SK-N-SH treated with all-trans-retinoic acid at 6 μM for 48 hours (cell line): Measurements from ENCODE around the gene DIP2B.

ENCODE experiments used
- GLIS3 ChIP-seq: fragments of 250-450 bp; sonication (Bioruptor Pico); IDR thresholded peaks from 2 replicates; pipeline ENCODE4 v1.5.0; 2020; ENCODE audit warnings: mild to moderate bottlenecking, moderate library complexity
- PPARA ChIP-seq: fragments of 250-450 bp; sonication (Bioruptor Pico); IDR thresholded peaks from 2 replicates; pipeline ENCODE4 v1.5.0; 2020; ENCODE audit warnings: mild to moderate bottlenecking, borderline replicate concordance
- RARB ChIP-seq: fragments of 250-450 bp; sonication (Bioruptor Pico); IDR thresholded peaks from 2 replicates; pipeline ENCODE4 v1.8.0; 2021; ENCODE audit warnings: mild to moderate bottlenecking, moderate library complexity
- ZFP30 ChIP-seq: fragments of 450-650 bp; formaldehyde crosslinking; IDR thresholded peaks from 2 replicates; pipeline ENCODE4 v1.5.0; 2022; ENCODE audit warnings: mild to moderate bottlenecking, moderate library complexity
- ZNF8 ChIP-seq: fragments of 450-650 bp; formaldehyde crosslinking; IDR thresholded peaks from 2 replicates; pipeline ENCODE4 v1.5.0; 2020; ENCODE audit warnings: mild to moderate bottlenecking, moderate library complexity
- TF ChIP-seq, protein P1 (sequence below): fragments of 250-450 bp; sonication (Bioruptor Pico); IDR thresholded peaks from 2 replicates; pipeline ENCODE4 v1.5.1; 2020; ENCODE audit warnings: low read depth, mild to moderate bottlenecking, moderate library complexity
- TF ChIP-seq, protein P2 (sequence below): fragments of 250-450 bp; sonication (Bioruptor Pico); IDR thresholded peaks from 2 replicates; pipeline ENCODE4 v1.8.0; 2020; ENCODE audit warnings: mild to moderate bottlenecking, moderate library complexity, borderline replicate concordance

DNA sequence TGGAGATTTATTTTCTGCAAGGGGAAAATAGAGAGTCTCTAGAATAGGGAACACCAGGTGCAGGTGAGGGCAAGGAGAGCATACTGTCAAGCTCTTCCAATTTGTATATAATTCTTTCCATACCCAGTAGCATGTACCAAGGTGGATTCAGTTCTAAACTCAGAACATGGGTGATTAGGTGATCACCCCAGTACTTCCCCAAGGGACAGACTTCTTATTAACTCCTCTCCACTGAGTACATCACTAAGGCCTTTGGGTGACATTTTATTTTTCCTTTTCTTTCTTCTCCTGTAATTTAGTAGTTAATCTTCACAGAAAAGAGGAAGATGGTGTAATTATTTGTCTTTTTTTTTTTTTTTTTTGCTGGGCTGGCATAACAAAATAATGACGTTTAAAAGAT lies 54.2 kb downstream of the DIP2B start:
- TF ChIP-seq ZNF8 (CRISPR knock-in tag): no peak
- TF ChIP-seq ZFP30 (CRISPR knock-in tag): no peak
- TF ChIP-seq, protein P1, sequence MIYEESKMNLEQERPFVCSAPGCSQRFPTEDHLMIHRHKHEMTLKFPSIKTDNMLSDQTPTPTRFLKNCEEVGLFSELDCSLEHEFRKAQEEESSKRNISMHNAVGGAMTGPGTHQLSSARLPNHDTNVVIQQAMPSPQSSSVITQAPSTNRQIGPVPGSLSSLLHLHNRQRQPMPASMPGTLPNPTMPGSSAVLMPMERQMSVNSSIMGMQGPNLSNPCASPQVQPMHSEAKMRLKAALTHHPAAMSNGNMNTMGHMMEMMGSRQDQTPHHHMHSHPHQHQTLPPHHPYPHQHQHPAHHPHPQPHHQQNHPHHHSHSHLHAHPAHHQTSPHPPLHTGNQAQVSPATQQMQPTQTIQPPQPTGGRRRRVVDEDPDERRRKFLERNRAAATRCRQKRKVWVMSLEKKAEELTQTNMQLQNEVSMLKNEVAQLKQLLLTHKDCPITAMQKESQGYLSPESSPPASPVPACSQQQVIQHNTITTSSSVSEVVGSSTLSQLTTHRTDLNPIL (CRISPR knock-in tag): no peak
- TF ChIP-seq, protein P2, sequence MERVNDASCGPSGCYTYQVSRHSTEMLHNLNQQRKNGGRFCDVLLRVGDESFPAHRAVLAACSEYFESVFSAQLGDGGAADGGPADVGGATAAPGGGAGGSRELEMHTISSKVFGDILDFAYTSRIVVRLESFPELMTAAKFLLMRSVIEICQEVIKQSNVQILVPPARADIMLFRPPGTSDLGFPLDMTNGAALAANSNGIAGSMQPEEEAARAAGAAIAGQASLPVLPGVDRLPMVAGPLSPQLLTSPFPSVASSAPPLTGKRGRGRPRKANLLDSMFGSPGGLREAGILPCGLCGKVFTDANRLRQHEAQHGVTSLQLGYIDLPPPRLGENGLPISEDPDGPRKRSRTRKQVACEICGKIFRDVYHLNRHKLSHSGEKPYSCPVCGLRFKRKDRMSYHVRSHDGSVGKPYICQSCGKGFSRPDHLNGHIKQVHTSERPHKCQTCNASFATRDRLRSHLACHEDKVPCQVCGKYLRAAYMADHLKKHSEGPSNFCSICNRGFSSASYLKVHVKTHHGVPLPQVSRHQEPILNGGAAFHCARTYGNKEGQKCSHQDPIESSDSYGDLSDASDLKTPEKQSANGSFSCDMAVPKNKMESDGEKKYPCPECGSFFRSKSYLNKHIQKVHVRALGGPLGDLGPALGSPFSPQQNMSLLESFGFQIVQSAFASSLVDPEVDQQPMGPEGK (CRISPR knock-in tag): no peak
- TF ChIP-seq GLIS3 (CRISPR knock-in tag): no peak
- no peak for TF ChIP-seq PPARA (CRISPR knock-in tag)
- TF ChIP-seq RARB (CRISPR knock-in tag): no peak
